HG02623 (cell line): ENCODE measurements around the gene ZNF17.
"Not testable (repeated sequence)": the region's sequence is repeated elsewhere in the genome, so short reads cannot be mapped to it uniquely, and the experiment has no call there.

ENCODE experiments used
- ATAC-seq: cut with Tn5 transposase; IDR thresholded peaks from one replicate; pipeline ENCODE4 v1.9.1; 2021; ENCODE audit warnings: moderate library complexity; ENCODE audit not compliant: unreplicated experiment

The ZNF17 gene

DNA sequence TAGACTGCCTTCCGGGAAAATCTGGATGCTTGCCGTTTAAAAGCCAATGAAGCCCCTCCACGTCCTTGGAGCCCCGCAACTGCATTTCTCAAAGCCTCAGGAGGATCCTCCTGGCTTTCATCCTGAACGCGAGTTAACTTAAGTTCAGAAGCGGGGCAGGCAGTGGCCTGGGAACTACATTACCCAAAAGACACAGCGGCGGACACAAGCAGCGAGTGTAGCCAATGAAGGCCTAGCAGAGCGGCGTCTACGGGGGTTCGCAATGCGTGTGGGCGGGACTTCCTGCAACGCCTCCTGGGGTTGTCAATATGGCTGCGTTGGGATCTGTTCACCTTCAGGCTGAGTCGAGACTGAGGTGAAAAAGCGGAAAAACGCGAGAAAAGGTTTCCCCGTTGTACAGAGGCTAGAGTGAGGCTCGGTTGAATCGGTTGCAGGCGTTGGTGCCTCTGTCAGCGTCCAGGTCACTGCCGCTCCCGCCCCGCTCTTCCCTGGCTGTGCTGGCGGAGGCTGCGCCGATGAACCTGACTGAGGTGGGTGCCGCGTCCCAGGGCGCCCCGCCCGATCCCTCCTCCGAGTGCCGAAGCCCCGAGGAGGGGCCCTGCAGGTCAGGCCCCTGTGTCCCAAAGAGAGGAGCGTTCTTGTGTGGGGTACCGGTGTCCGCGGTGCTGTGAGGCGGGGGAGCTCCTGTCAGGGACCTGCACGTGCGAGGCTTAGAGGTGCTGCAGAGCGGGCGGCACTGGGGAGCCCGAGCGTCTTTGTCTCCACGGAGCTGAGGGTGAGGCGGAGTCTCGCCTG is at the start of gene ZNF17:
Gene ZNF17, plus strand, starts transcription at position 285 of the 795 bp plus-strand sequence. CDS start 2,455 bp downstream, outside the sequence.
- ATAC-seq = peak; percentile 97

DNA sequence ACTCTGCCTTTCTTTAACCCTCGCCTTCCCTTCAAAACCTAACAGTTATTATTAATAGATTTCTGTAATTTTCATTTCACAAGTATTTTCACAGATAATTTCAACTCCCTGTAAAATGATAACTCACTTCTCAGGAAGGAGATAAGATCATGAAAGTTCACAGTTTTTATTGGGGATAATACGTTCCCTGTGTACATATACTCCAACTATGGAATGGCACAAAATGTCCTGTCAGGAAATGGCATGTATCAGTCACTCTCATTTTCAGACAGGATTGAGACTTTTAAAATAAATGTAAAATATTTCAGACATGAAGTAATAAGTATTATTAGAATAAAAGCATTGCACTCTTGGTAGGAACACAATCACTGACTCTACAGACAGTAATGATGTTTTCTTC is 48.5 kb upstream of the ZNF17 start:
- ATAC-seq = no peak

DNA sequence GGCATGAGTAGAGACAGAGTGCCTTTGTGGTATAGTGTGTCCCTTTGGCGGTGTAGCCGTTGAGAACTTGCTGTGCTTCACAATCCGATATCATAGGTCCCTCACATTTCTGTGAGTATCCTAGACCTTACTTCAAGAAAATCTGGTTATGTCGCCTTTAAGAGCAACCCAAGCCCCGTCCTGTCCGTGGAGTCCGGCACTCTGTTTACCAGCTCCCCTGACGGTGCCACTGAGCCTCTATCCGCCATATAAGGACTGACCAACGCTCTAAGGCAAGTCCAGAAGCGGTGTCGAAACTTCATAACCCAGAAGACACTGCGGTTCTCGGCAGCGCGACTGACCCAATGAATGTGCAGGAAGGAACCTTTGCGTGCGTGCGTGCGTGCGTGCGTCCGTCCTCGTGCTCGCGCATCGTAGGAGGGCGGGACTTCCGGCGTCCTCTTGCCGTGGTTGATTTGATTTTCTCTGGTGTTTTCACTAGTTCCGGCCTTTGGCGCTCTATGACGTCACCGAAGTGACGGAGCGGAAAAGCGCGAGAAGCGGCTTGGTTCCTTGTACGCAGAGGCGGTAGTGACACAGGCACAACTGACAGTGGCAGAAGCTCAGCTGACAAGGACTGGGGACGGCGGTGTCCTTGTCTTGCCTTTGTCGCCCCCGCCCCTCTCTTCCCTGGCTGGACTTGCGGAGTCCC is 47.8 kb upstream of the ZNF17 start, which contains the start of the genes TRAPPC2B and ZNF547:
Gene TRAPPC2B, plus strand, starts transcription at position 555 of the 691 bp plus-strand sequence. CDS start 1,283 bp downstream, outside the sequence.
Gene ZNF547, plus strand, starts transcription at position 555 of the 691 bp plus-strand sequence. CDS start 5,005 bp downstream, outside the sequence.
- ATAC-seq = peak; percentile 94

DNA sequence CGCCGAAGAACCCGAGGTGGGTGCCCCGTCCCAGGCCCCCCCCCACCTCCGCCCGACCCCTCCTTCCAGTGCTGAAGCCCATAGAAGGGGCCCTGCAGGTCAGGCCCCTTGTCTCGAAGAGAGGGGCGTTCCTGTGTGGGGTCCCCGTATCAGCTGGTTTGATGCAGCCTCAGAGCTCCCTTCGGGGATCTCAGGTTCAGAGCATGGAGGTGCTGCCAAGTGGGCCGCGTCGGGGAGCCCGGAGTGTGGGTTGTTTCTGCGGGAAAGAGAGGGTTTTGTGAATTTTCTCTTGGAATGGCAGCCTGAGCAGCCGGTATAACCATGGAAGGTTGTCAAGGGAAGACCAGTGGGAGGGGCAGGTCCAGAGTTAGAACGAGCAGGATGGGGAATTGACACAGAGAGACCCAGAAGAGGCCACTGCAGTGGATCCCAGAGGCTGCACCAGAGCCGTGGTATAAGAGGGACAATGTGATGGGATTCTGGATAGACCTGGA is 47.2 kb upstream of the ZNF17 start:
- ATAC-seq = no peak

DNA sequence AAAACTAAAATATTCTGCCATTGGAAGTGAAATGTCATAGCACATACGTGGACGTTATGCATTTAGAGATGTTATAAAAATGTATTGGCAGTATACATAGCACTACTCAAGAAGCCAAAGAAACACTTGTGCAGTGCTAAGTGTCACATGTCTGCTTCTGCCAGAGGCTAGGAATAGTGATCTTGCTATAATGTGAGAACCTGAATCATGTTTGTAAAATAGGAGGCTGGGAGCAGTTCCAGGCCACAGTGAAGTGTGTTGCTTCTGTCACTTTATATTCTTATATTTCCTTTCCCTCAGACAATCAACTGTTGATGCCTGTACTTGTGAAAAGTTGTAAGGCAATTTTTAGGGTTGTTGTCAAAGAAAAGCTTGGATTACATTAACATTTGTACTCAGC is 44.2 kb upstream of the ZNF17 start:
- no peak for ATAC-seq

DNA sequence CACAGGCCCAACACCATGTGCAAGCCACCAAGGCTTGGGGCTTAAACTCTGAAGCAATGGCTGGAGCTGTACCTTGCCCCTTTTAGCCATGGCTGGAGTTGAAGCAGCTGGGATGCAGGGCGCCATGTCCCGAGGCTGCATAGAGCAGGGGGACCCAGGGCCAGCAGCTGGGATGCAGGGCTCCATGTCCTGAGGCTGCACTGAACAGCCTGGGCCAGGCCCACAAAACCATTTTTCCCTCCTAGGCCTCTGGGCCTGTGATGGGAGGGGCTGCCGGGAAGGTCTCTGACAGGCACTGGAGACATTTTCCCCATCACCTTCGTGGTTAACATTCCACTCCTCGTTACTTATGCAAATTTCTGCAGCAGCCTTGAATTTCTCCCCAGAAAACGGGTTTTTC is 36.8 kb upstream of the ZNF17 start:
- no peak for ATAC-seq

DNA sequence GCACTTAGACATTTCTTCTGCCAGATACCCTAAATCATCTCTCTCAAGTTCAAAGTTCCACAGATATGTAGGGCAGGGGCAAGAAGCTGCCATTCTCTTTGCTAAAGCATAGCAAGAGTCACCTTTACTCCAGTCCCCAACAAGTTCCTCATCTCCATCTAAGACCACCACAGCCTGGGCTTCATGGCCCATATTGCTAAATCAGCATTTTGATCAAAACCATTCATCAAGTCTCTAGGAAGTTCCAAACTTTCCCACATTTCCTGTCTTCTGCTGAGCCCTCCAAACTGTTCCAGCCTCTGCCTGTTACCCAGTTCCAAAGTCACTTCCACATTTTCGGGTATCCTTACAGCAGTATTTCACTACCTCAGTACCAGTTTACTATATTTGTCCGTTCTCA is 36.3 kb upstream of the ZNF17 start:
- not testable (repeated sequence) for ATAC-seq

DNA sequence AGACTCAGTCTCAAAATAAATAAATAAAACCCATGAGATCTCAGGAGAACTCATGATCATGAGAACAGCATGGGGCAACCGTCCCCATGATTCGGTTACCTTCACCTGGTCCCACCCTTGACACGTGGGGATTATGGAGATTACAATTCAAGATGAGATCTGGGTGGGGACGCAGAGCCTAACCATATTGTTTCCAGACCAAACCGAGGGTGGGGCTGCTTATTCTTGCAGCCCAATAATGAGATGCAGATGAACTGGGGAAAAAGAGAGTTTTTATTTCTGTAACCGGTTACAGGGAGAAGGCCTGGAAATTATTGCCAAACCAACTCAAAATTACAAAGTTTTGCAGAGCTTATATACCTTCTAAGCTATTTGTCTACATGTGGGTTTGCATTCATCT is 34.8 kb upstream of the ZNF17 start:
- no peak for ATAC-seq

DNA sequence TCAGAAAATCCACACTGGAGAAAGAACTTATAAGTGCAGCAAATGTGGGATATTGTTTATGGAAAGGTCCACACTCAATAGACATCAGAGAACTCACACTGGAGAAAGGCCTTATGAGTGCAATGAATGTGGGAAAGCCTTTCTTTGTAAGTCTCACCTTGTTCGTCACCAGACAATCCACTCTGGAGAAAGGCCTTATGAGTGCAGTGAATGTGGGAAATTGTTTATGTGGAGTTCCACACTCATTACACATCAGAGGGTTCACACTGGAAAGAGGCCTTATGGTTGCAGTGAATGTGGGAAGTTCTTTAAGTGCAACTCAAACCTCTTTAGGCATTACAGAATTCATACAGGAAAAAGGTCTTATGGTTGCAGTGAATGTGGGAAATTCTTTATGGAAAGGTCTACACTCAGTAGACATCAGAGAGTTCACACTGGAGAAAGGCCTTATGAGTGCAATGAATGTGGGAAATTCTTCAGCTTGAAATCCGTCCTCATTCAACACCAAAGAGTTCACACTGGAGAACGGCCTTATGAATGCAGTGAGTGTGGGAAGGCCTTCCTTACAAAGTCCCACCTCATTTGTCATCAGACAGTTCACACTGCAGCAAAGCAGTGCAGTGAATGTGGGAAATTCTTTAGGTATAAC is 33.3 kb upstream of the ZNF17 start:
- ATAC-seq = no peak

DNA sequence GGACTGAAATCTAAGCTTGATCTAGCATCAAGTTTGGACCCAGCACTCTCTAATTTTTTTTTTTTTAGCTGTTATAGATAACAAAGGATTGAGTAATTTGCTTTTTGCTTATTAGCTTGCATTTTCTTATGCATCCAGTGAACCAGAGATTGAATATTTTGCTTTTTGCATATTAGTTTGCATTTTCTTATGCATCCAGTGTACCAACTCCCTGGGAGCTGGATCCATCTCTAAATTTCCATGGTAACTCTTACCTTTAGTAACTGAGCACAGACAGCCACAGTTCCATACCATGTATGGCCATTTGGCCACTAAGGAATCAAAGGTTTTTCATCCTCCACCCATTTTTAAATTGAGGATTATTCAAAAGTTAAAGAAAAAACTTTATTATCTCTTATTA is 30.0 kb upstream of the ZNF17 start:
- no peak for ATAC-seq

DNA sequence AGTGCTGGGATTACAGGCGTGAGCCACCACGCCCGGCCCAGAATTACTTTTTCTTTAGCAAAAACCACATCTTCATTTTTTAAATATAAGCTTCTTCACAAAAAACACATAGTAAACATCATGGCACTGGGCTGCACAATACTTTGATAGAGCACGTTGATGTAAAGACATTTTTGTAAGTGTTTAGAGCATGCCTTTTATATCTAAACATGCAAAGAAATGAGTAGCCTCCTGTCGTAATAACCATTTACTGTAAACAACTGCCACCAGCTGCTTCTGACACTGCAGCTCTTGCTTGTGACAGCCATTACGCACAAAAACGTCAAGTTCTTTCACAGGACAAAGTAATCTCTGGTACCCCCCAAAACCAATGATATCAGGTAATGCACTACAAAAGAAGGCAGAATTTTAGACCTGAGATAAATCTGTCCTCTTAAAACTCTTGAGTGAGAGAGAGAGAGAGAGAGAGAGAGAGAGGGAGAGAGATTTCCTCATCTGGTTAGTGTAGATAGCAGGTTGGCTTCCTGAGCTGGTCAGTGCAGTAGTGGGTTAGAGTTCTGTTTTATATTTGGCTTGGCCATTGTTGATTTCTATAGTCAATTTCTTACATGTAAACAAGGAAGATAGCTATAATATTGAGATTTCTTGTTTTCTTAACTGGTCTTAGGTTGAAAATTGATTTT is 28.0 kb upstream of the ZNF17 start:
- ATAC-seq = no peak

DNA sequence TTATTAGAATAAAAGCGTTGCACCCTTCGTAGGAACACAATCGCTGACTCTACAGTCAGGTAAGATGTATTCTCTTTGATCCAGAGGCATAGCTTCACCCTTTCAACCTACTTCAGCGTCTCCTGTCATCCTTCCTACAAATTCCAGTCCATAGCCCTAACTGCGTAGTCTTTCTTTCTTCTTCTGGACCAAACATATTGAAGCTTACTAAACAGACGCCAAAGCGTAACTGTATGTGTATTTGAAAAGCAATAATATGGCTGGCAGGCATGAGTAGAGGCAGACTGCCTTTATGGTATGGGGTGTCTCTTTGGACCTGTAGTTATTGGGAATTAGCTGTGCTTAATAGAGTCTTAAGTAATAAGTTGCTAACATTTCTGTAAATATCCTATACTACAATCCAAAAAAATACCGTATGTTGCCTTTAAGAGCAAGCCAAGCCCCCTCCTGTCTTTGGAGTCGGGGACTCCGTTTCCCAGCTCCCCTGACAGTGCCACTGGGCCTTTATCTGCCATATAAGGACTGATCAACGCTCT is 21.7 kb upstream of the ZNF17 start:
- no peak for ATAC-seq

DNA sequence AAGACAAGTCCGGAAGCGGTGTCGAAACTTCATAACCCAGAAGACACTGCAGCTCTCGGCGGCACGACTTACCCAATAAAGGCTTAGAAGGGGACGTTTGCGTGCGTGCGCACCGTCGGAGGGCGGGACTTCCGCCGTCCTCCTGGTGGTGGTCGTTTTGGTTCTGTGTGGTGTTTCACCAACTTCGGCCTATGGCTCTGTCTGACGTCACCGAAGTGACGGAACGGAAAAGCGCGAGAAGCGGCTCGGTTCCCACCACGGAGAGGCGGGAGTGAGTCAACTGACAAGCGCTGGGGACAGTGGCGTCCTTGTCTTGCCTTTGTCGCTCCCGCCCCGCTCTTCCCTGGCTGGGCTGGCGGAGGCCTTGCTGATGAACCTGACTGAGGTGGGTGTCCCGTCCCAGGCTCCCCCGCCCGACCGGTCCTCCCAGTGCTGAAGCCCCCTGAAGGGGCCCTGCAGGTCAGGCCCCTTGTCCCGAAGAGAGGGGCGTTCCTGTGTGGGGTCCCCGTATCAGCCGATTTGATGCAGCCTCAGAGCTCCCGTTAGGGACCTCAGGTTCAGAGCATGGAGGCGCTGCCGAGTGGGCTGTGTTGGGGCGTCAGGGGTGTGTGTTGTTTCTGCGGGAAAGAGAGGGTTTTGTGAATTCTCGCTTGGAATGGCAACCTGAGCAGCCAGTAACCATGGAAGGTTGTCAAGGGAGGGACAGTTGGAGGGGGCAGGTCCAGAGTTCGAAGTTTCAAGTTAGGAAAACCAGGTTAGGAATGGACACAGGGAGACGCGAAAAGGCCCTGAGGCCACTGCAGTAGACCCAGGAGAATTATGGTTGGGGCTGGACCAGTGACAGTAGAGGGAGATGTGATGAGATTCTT is 21.0 kb upstream of the ZNF17 start, which contains the start of gene ZNF548:
Gene ZNF548, plus strand, starts transcription at position 125 of the 869 bp plus-strand sequence. Its CDS starts 246 bp downstream, at position 371.
- ATAC-seq = peak; percentile 89

DNA sequence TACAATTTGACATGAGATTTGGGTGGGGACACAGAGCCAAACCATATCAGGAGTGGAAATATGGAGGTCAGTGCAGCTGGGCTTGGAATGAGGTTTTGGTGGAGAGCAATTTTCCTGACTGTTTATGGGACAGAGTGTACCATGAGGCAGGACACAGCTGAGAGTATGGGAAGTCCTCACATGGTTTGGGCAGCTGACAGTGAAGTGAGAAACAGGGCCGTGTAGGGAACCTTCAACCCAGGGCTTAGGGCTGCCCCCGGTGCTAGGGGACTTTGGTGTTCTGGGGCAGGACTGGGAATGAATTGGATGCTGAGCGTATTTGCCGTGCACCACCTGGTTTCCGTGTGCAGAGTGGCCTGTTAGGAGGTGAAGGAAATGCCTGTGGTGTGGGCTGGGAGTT is 15.3 kb upstream of the ZNF17 start:
- no peak for ATAC-seq

DNA sequence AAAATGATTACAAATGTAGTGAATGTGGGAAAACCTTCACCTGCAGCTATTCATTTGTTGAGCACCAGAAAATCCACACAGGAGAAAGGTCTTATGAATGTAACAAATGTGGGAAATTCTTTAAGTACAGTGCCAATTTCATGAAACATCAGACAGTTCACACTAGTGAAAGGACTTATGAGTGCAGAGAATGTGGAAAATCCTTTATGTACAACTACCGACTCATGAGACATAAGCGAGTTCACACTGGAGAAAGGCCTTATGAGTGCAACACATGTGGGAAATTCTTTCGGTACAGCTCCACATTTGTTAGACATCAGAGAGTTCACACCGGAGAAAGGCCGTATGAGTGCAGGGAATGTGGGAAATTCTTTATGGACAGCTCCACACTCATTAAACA is 12.1 kb upstream of the ZNF17 start:
- no peak for ATAC-seq

DNA sequence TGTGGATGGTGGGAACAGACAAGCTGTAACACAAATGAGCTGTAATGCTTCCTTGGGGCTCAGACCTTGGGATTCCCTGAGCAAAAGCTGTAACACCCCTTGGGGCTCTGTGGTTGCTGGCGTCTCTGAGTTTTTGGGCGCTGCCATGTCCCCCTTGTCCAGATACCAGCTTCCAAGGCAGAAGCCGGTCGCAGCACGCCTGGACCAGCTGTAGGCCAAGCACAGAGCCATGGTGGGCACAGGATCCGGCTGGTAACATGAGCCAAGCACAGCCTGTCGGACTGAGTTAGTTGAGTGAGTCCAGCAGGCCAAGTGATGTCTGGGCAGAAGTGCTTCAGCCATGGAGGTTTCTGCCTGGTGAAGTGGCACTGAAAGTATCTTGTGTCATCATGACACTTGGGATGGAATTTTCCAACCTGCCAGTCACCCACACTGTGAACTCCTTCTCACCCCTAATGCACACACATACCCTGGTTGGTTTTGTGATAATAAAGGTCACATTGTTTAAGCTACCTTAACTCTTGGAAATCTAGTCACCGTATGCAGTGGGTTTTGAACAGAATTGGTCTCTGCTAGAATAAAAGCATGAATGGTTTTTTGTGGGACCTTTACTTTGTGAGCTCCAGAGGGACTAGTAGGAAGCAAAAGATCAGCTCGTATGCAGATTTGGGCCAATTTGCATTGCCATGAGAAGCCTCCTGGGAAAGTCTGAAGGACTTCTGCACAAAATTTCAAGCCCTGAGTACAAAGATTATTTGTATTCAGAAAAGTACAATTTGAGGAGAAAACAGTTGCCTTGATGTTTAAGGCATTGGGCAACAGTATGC is 7.0 kb upstream of the ZNF17 start:
- no peak for ATAC-seq

DNA sequence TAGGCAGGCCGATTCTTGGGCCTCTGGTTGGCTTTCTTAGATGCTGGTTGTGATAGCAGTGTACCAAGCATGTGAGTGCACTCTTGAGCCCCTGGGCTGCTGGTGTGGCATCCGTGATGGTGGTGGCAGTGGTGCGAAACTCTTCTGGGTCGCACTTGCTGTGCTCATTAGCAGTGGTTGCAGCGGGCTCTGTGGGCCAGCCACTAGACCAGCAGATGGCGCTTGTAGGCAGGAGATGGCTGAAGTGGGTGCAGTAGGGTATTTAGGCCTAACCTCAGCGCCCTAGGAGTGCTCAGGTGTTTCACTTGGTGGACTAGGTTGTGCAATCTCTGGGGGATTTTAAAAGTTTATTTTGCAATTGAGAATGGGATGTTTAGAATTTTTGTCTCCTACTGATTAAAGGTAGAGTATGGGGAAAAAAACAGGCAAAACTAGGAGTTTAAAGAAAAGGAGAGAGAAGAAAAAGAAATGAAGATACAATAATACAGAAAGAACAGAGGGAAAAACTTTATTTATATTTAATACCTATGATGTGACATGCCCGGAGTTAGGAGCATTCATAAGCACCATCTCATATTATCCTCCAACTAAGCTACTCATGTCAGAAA is 4.3 kb upstream of the ZNF17 start:
- no peak for ATAC-seq

DNA sequence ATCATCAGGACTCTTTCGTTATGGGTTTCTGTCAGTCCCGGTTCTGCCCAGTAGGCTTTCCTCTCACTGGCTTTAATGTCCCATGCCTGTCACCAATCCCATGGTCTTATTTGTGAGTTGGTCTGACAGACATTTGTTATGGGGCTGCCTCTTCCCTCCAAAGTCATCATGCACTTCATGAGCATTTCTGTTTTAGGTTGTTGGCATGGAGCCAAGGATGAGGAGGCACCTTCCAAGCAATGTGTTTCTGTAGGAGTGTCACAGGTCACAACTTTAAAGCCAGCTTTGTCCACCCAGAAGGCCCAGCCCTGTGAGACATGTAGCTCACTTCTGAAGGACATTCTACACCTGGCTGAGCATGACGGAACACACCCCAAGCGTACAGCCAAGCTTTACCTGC is 8.5 kb downstream of the ZNF17 start:
- ATAC-seq = no peak
